Naive thymus-derived CD4-positive, alpha-beta T cell (primary cell): Measurements from ENCODE around the gene CLTCL1. TPM values are rescaled to one million over a fixed set of nuclear protein-coding genes. Genes with fewer than 3 reads are reported as not detected.

Experiments
- ATAC-seq: fragments of 150-1000 bp; cut with Tn5 transposase; 2 replicates; pipeline ENCODE4 v1.10.0; 2021; ENCODE audit warnings: mild to moderate bottlenecking, moderate library complexity
- CTCF ChIA-PET: fragments of 350-600 bp; sonication (Branson Sonifier 250); formaldehyde crosslinking; loops from one replicate; lab custom pipeline; 2021; ENCODE audit warnings: antibody characterized with exemption; lab: Charles Lee
- POLR2A ChIA-PET: fragments of 350-600 bp; sonication (Branson Sonifier 250); formaldehyde crosslinking; loops from one replicate; lab custom pipeline; 2021; ENCODE audit warnings: antibody characterized with exemption, inconsistent platforms; lab: Charles Lee
- DNase-seq, 9 donors: peaks; one replicate each; pipeline versions ENCODE4 v3.0.0 to v3.0.0-alpha.2; 2020 to 2022; ENCODE audit warnings: mixed read lengths in 1 of 9
- H3K27ac ChIP-seq: one replicate; pipeline ENCODE4 v1.7.0; 2013; ENCODE audit warnings: mild to moderate bottlenecking, low read depth, low read length, moderate library complexity
- H3K27me3 ChIP-seq, 2 donors: one replicate each; pipeline ENCODE4 v1.7.0; 2013; ENCODE audit warnings: low read length in 2 of 2, mild to moderate bottlenecking in 2 of 2, moderate library complexity in 2 of 2; ENCODE audit not compliant: control insufficient read depth in 2 of 2, insufficient read depth in 2 of 2
- H3K36me3 ChIP-seq, 3 experiments: 1 replicate in 2 of 3; 2 replicates in 1 of 3; pipeline ENCODE4 v1.7.0; 2013; ENCODE audit warnings: low read length in 3 of 3, mild to moderate bottlenecking in 3 of 3, moderate library complexity in 1 of 3; ENCODE audit not compliant: insufficient read depth in 3 of 3, control insufficient read depth in 2 of 3
- H3K4me1 ChIP-seq, 2 donors: one replicate each; pipeline ENCODE4 v1.7.0; 2013; ENCODE audit warnings: low read length in 2 of 2, mild to moderate bottlenecking in 2 of 2, moderate library complexity in 1 of 2; ENCODE audit not compliant: control insufficient read depth in 2 of 2, insufficient read depth in 2 of 2
- H3K4me3 ChIP-seq: 2 replicates; pipeline ENCODE4 v1.7.0; 2013; ENCODE audit warnings: mild to moderate bottlenecking, low read length
- H3K9me3 ChIP-seq, 3 experiments: 1 replicate in 2 of 3; 2 replicates in 1 of 3; pipeline ENCODE4 v1.7.0; 2013; ENCODE audit warnings: low read length in 3 of 3; ENCODE audit not compliant: control insufficient read depth in 2 of 3
- H3K27ac Mint-ChIP-seq, 9 donors: one replicate each; pipeline ENCODE4 v1.8.0; 2020 to 2022; ENCODE audit warnings: mixed read lengths in 9 of 9, mild to moderate bottlenecking in 8 of 9, moderate library complexity in 5 of 9, inconsistent platforms in 2 of 9
- H3K27me3 Mint-ChIP-seq, 5 donors: one replicate each; pipeline ENCODE4 v1.8.0; 2021 to 2022; ENCODE audit warnings: mixed read lengths in 5 of 5, mild to moderate bottlenecking in 1 of 5
- H3K36me3 Mint-ChIP-seq, 5 donors: one replicate each; pipeline ENCODE4 v1.8.0; 2020 to 2022; ENCODE audit warnings: mixed read lengths in 5 of 5, mild to moderate bottlenecking in 3 of 5, inconsistent platforms in 1 of 5
- H3K4me1 Mint-ChIP-seq, 7 donors: one replicate each; pipeline ENCODE4 v1.8.0; 2020 to 2022; ENCODE audit warnings: mixed read lengths in 7 of 7, mild to moderate bottlenecking in 3 of 7, inconsistent platforms in 1 of 7
- H3K4me3 Mint-ChIP-seq, 10 donors: one replicate each; pipeline ENCODE4 v1.8.0; 2020 to 2022; ENCODE audit warnings: mild to moderate bottlenecking in 10 of 10, mixed read lengths in 10 of 10, moderate library complexity in 6 of 10, inconsistent platforms in 2 of 10
- H3K9me3 Mint-ChIP-seq, 11 donors: one replicate each; pipeline ENCODE4 v1.8.0; 2020 to 2022; ENCODE audit warnings: mixed read lengths in 11 of 11, mild to moderate bottlenecking in 4 of 11, inconsistent platforms in 1 of 11, moderate library complexity in 1 of 11
- intact Hi-C, 2 donors: fragments of 100-400 bp; cut with micrococcal nuclease; formaldehyde crosslinking; loops; one replicate each; pipeline ENCODE4 v1.15.1; 2023
- polyA plus RNA-seq, 2 donors: library from polyadenylated mRNA; unstranded; fragments of 300-500 nt; fragmentation: Illumina TruSeq; gene quantifications; one replicate each; pipeline ENCODE4 v1.2.3, GENCODE V29; 2021
- total RNA-seq, 6 experiments: library from RNA in 5 of 6; stranded (reverse) in 5 of 6; gene quantifications; 1 replicate in 5 of 6; 2 replicates in 1 of 6; pipeline ENCODE4 v1.2.3 and lab custom pipeline; 2021 to 2026

The CLTCL1 gene
- total and polyA plus RNA-seq, 7 experiments from 2014 or later, result 0.22 to 3.1 (median 1.2) TPM

- no peaks in the 10 kb centered on the region for H3K36me3 ChIP-seq
- H3K9me3 Mint-ChIP-seq, result no peaks in the 10 kb centered on the region
- intact Hi-C loops, result loop anchor here in 1 of 2 donors (10.0 kb wide), 1 partner anchor 179 kb away; the partner anchor contains the start of genes CDC45 and UFD1
- peaks cover 0 to 17% (median 3%) of the 10 kb centered on the region in 5 donors for H3K27me3 Mint-ChIP-seq
- peak overlapping the region in 2 of 9 donors; percentile 38 to 62 for H3K27ac Mint-ChIP-seq
- H3K36me3 Mint-ChIP-seq, result no peaks in the 10 kb centered on the region
- peaks cover 6 to 8% of the 10 kb centered on the region in 2 donors for H3K4me1 ChIP-seq
- peaks cover 3 to 18% (median 10%) of the 10 kb centered on the region in 7 donors for H3K4me1 Mint-ChIP-seq
- no peak overlapping the region for H3K27ac ChIP-seq
- H3K9me3 ChIP-seq, result no peaks in the 10 kb centered on the region
- POLR2A ChIA-PET, result interaction anchor here (0.6 kb wide), 2 partner anchors 8 to 125 kb away, joined by 3 to 4 read pairs; no protein-coding TSS in a partner anchor
- ATAC-seq, result no peak
- no peak overlapping the region for H3K4me3 ChIP-seq
- no peaks in the 10 kb centered on the region for H3K27me3 ChIP-seq
- CTCF ChIA-PET, result interaction anchor here (0.6 to 1.2 kb wide), 2 partner anchors 9 to 390 kb away, joined by 3 read pairs; partner anchors contain the start of gene DGCR6
- no peak for DNase-seq
- H3K4me3 Mint-ChIP-seq, result no peak overlapping the region
Measured at GRCh38 chr22:19295733-19296132, 4.2 kb upstream of the CLTCL1 start.

- POLR2A ChIA-PET, result interaction anchor here (0.6 to 1.7 kb wide), 3 partner anchors 11 to 182 kb away, joined by 4 to 8 read pairs (median 6); partner anchors contain the start of gene DGCR2
- Mint-ChIP-seq H3K36me3 (no peaks in the 10 kb centered on the region), H3K4me3 (peak overlapping the region; percentile 76 to 93 (median 92)), H3K27ac (peak overlapping the region in 8 of 9 donors; percentile 73 to 93 (median 86)), H3K27me3 (peaks cover 5 to 47% (median 15%) of the 10 kb centered on the region in 5 donors), H3K9me3 (no peaks in the 10 kb centered on the region), H3K4me1 (peaks cover 13 to 33% (median 25%) of the 10 kb centered on the region in 7 donors)
- H3K36me3 ChIP-seq, result no peaks in the 10 kb centered on the region
- intact Hi-C loops, result loop anchor here (1.0 to 10.0 kb wide), 3 partner anchors 170 to 185 kb away; partner anchors contain the start of genes CDC45 (in 1 of the 2), DGCR2 (in 1 of the 2) and UFD1 (in 1 of the 2)
- H3K4me3 ChIP-seq, result peak overlapping the region; percentile 82
- peak in 1 of 9 donors; percentile 4 for DNase-seq
- H3K4me1 ChIP-seq, result peaks cover 6 to 8% of the 10 kb centered on the region in 2 donors
- no peaks in the 10 kb centered on the region for H3K9me3 ChIP-seq
- CTCF ChIA-PET, result interaction anchor here (0.7 kb wide), 2 partner anchors 10 to 12 kb away, joined by 3 read pairs; no protein-coding TSS in a partner anchor
- H3K27ac ChIP-seq, result peak overlapping the region; percentile 76
- no peak for ATAC-seq
- H3K27me3 ChIP-seq, result no peaks in the 10 kb centered on the region
Measured at GRCh38 chr22:19292458-19293230, 1.1 kb upstream of the CLTCL1 start.

- Histone ChIP-seq H3K9me3 (no peaks in the 10 kb centered on the region), H3K4me3 (peak overlapping the region; percentile 53), H3K36me3 (no peaks in the 10 kb centered on the region), H3K4me1 (peaks cover 6 to 8% of the 10 kb centered on the region in 2 donors), H3K27ac (peak overlapping the region; percentile 58), H3K27me3 (no peaks in the 10 kb centered on the region)
- peaks cover 5 to 59% (median 23%) of the 10 kb centered on the region in 5 donors for H3K27me3 Mint-ChIP-seq
- peak overlapping the region in 6 of 9 donors; percentile 57 to 77 (median 64) for H3K27ac Mint-ChIP-seq
- ATAC-seq, result peak; percentile 42
- ChIA-PET POLR2A (interaction anchor here (1.7 kb wide), 1 partner anchor 180 kb away, joined by 6 read pairs; no protein-coding TSS in a partner anchor), CTCF (no interaction called here)
- peaks cover 13 to 33% (median 24%) of the 10 kb centered on the region in 7 donors for H3K4me1 Mint-ChIP-seq
- no peaks in the 10 kb centered on the region for H3K36me3 Mint-ChIP-seq
- no peaks in the 10 kb centered on the region for H3K9me3 Mint-ChIP-seq
- intact Hi-C loops, result loop anchor here (1.0 to 10.0 kb wide), 9 partner anchors 112 to 310 kb away; partner anchors contain the start of genes CDC45 (in 1 of the 2), DGCR2 (in 1 of the 2), ESS2 (in 1 of the 2) and MRPL40 (in 1 of the 2)
- DNase-seq, result peak in 5 of 9 donors; percentile 18 to 54 (median 25)
- peak overlapping the region; percentile 76 to 93 (median 86) for H3K4me3 Mint-ChIP-seq
Measured at GRCh38 chr22:19291218-19291579, 320 bp downstream of the CLTCL1 start.

DNA sequence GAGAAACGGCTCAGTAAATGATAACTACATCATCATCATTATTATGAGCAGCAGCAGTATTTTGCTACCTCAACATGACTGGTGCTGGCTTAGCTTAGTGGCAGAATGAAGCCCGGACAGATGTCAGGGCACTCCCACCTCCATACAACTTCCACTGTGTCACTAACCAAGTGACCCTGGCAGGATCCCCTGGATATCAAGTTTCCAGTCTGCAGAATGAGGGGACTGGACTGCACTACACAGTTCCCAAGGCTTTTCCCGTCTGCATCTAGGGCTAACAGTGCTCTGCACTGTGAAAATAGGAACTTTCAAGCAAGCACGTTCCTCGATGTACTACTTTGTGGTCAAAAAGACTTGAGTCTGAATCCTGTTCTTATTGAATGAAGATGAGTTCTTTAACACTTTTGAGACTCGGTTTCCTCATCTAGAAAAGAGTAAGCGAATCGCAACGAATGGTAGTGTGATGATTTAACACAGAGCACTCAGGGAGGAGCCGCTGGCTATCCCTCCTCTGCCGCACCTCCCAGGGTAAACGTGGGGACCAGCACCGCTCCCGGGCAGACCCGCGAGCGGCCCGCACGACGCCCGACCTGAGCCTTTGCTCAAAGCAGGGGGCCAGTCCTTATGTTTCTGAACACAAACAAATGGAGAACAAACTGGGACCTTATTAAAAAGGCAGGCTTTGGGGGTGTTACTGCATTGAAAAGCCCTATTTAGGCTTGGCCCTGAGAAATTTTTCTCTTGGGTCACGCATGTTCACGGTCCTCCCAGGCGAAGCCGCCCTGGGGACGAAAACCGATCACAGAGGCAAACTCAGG lies 910 bp downstream of the CLTCL1 start:
- H3K9me3 Mint-ChIP-seq, result no peaks in the 10 kb centered on the region
- H3K36me3 ChIP-seq, result no peaks in the 10 kb centered on the region
- no peaks in the 10 kb centered on the region for H3K36me3 Mint-ChIP-seq
- H3K4me1 ChIP-seq, result peaks cover 6 to 8% of the 10 kb centered on the region in 2 donors
- H3K27ac Mint-ChIP-seq, result peak overlapping the region in 7 of 9 donors; percentile 29 to 77 (median 64)
- ChIA-PET CTCF (no interaction called here), POLR2A (no interaction called here)
- peaks cover 13 to 33% (median 24%) of the 10 kb centered on the region in 7 donors for H3K4me1 Mint-ChIP-seq
- H3K27ac ChIP-seq, result peak overlapping the region; percentile 58
- peak overlapping the region; percentile 53 for H3K4me3 ChIP-seq
- H3K27me3 ChIP-seq, result no peaks in the 10 kb centered on the region
- ATAC-seq, result no peak
- peak in 3 of 9 donors; percentile 1 to 19 (median 15) for DNase-seq
- no peaks in the 10 kb centered on the region for H3K9me3 ChIP-seq
- intact Hi-C loops, result loop anchor here (1.0 to 10.0 kb wide), 9 partner anchors 111 to 310 kb away; partner anchors contain the start of genes CDC45 (in 1 of the 2), DGCR2 (in 1 of the 2), ESS2 (in 1 of the 2) and MRPL40 (in 1 of the 2)
- peaks cover 5 to 55% (median 23%) of the 10 kb centered on the region in 5 donors for H3K27me3 Mint-ChIP-seq
- peak overlapping the region; percentile 76 to 91 (median 86) for H3K4me3 Mint-ChIP-seq

DNA sequence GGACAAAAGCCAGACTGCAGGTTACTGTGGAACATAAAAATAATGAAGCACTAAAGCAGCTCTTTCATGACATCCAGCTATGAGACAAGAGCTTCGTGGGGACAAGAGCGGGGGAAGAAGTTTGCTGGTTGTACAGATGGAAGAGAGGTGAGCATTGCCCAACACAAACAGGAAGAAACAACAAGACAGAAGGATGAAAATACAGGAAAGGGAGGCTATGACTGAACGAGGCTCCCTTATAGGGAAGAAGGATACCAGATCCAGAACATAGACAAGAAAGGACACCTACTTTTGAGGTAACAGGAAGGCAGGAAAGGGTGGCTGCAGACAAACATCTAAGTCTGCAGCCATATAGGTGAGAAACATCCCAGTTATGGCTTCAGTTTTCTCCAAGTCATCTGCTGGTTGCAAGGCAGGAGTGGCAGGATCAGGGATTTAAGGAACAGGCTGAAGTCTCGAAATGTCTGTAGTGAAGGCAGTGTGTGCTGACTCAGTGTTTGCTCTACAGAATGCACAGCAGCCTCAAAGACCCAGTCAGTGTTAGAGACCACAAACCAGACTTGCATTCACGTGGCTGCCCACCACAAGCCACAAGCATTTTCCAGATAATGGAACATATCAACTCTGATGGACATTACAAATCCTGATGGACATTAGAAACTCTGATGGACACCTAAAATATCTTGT lies 1.9 kb downstream of the CLTCL1 start:
- peak in 1 of 9 donors; percentile 13 for DNase-seq
- Histone ChIP-seq H3K27me3 (no peaks in the 10 kb centered on the region), H3K4me1 (peaks cover 6 to 8% of the 10 kb centered on the region in 2 donors), H3K4me3 (no peak overlapping the region), H3K36me3 (no peaks in the 10 kb centered on the region), H3K27ac (no peak overlapping the region), H3K9me3 (no peaks in the 10 kb centered on the region)
- Mint-ChIP-seq H3K4me3 (peak overlapping the region in 6 of 10 donors; percentile 1 to 72 (median 18)), H3K9me3 (no peaks in the 10 kb centered on the region), H3K36me3 (no peaks in the 10 kb centered on the region), H3K27me3 (peaks cover 5 to 55% (median 23%) of the 10 kb centered on the region in 5 donors), H3K27ac (peak overlapping the region in 1 of 9 donors; percentile 33), H3K4me1 (peaks cover 13 to 33% (median 24%) of the 10 kb centered on the region in 7 donors)
- ChIA-PET CTCF (no interaction called here), POLR2A (interaction anchor here (0.6 kb wide), 1 partner anchor 1582 kb away, joined by 3 read pairs; no protein-coding TSS in a partner anchor)
- intact Hi-C loops, result loop anchor here (2.0 to 10.0 kb wide), 5 partner anchors 145 to 311 kb away; partner anchors contain the start of genes CDC45 (in 1 of the 2), ESS2 (in 1 of the 2) and UFD1 (in 1 of the 2)
- no peak for ATAC-seq
